ENCODE measurements around the gene NKTR.
"Not testable (repeated sequence)": the region's sequence is repeated elsewhere in the genome, so short reads cannot be mapped to it uniquely, and the experiment has no call there.

The NKTR gene

GRCh38 chr3:42595682-42596081 lies 4.8 kb upstream of the NKTR start:
- in situ Hi-C loops (cut with MboI; ENCODE audit: low sequenced_read_pairs), result no loop called here

GRCh38 chr3:42597098-42597497 lies 3.4 kb upstream of the NKTR start:
- in situ Hi-C loops (cut with MboI; ENCODE audit: low sequenced_read_pairs), result not testable (repeated sequence)

- in situ Hi-C loops (cut with MboI; ENCODE audit: low sequenced_read_pairs), result no loop called here
Measured at GRCh38 chr3:42600958-42601675, 631 bp downstream of the NKTR start.

- in situ Hi-C loops (cut with MboI; ENCODE audit: low sequenced_read_pairs), result no loop called here
Measured at GRCh38 chr3:42601896-42602581, 1.6 kb downstream of the NKTR start.

GRCh38 chr3:42602961-42603360 lies 2.5 kb downstream of the NKTR start:
- in situ Hi-C loops (cut with MboI; ENCODE audit: low sequenced_read_pairs), result no loop called here

GRCh38 chr3:42605546-42606173 lies 5.2 kb downstream of the NKTR start:
- in situ Hi-C loops (cut with MboI; ENCODE audit: low sequenced_read_pairs), result no loop called here

- in situ Hi-C loops (cut with MboI; ENCODE audit: low sequenced_read_pairs), result no loop called here
Measured at GRCh38 chr3:42608581-42608980, 8.1 kb downstream of the NKTR start.

- in situ Hi-C loops (cut with MboI; ENCODE audit: low sequenced_read_pairs), result no loop called here
Measured at GRCh38 chr3:42610976-42611375, 10.5 kb downstream of the NKTR start.

GRCh38 chr3:42612217-42612616 lies 11.7 kb downstream of the NKTR start:
- in situ Hi-C loops (cut with MboI; ENCODE audit: low sequenced_read_pairs), result no loop called here

GRCh38 chr3:42612928-42613327 lies 12.4 kb downstream of the NKTR start:
- in situ Hi-C loops (cut with MboI; ENCODE audit: low sequenced_read_pairs), result no loop called here

GRCh38 chr3:42613462-42613861 lies 13.0 kb downstream of the NKTR start:
- in situ Hi-C loops (cut with MboI; ENCODE audit: low sequenced_read_pairs), result no loop called here

- in situ Hi-C loops (cut with MboI; ENCODE audit: low sequenced_read_pairs), result no loop called here
Measured at GRCh38 chr3:42631620-42632019, 31.1 kb downstream of the NKTR start.

- in situ Hi-C loops (cut with MboI; ENCODE audit: low sequenced_read_pairs), result no loop called here
Measured at GRCh38 chr3:42632146-42632545, 31.7 kb downstream of the NKTR start.

GRCh38 chr3:42633544-42633943 lies 33.1 kb downstream of the NKTR start:
- in situ Hi-C loops (cut with MboI; ENCODE audit: low sequenced_read_pairs), result no loop called here

- in situ Hi-C loops (cut with MboI; ENCODE audit: low sequenced_read_pairs), result no loop called here
Measured at GRCh38 chr3:42635111-42635510, 34.6 kb downstream of the NKTR start.

GRCh38 chr3:42637001-42637400 lies 36.5 kb downstream of the NKTR start:
- in situ Hi-C loops (cut with MboI; ENCODE audit: low sequenced_read_pairs), result no loop called here

GRCh38 chr3:42638339-42638842 lies 37.9 kb downstream of the NKTR start:
- in situ Hi-C loops (cut with MboI; ENCODE audit: low sequenced_read_pairs), result no loop called here

- in situ Hi-C loops (cut with MboI; ENCODE audit: low sequenced_read_pairs), result no loop called here
Measured at GRCh38 chr3:42639192-42639591, 38.7 kb downstream of the NKTR start.

GRCh38 chr3:42640129-42640528 lies 39.6 kb downstream of the NKTR start:
- in situ Hi-C loops (cut with MboI; ENCODE audit: low sequenced_read_pairs), result no loop called here

- in situ Hi-C loops (cut with MboI; ENCODE audit: low sequenced_read_pairs), result no loop called here
Measured at GRCh38 chr3:42640771-42641370, 40.4 kb downstream of the NKTR start.

- in situ Hi-C loops (cut with MboI; ENCODE audit: low sequenced_read_pairs), result no loop called here
Measured at GRCh38 chr3:42647821-42648459, 47.5 kb downstream of the NKTR start.
